K562 (cell line): Measurements from ENCODE around the gene PLEKHG5. TPM values are rescaled to one million over a fixed set of nuclear protein-coding genes. Genes with fewer than 3 reads are reported as not detected.

ENCODE experiments used
- ATAC-seq: fragments of 200-7000 bp; cut with Tn5 transposase; 3 replicates; pipeline ENCODE4 v1.9.1; 2020; ENCODE audit warnings: moderate library complexity
- BruUV-seq: library from RNA; stranded (reverse); fragments of 400-500 nt; replicated peaks from 2 replicates; lab custom pipeline; 2021; lab: Mats Ljungman, UMichigan
- CTCF ChIA-PET: fragments of 300-600 bp; formaldehyde crosslinking; extraction: SDS; loops from one replicate; lab custom pipeline; 2021; ENCODE audit warnings: low intra/inter-chr PET ratio; lab: Yijun Ruan, JAX
- POLR2A ChIA-PET: fragments of 300-600, 350-650 bp; sonication (Branson Sonifier 250); formaldehyde crosslinking; extraction: SDS; loops from one replicate; lab custom pipeline; 2021; ENCODE audit warnings: antibody characterized with exemption, inconsistent platforms; lab: Yijun Ruan, JAX
- DNase-seq, 4 experiments: peaks; one replicate each; pipeline versions ENCODE4 v3.0.0 to v3.0.0-alpha.2; 2011 to 2018; ENCODE audit warnings: low spot score in 3 of 4, mixed read lengths in 3 of 4; ENCODE audit errors: extremely low read depth in 1 of 4
- FAIRE-seq: peaks from 2 replicates; lab custom pipeline; 2011; peaks lifted over from hg19 to GRCh38; lab: Jason Lieb, UNC
- H2AFZ ChIP-seq: 2 replicates; pipeline ENCODE4 v1.6.0; 2011; ENCODE audit warnings: low read depth, low read length, control low read depth, inconsistent platforms
- H3K27ac ChIP-seq: fragments of 200-600 bp; 3 replicates; pipeline ENCODE4 v1.8.0; 2011; ENCODE audit warnings: low read depth, mild to moderate bottlenecking, control low read depth, inconsistent platforms, low read length, moderate library complexity, mixed read lengths; ENCODE audit errors: extremely low read depth
- H3K27me3 ChIP-seq, 2 experiments: fragments of 300-600 bp in 1 of 2; 2 replicates in 1 of 2; 3 replicates in 1 of 2; pipeline versions ENCODE4 v1.6.0 to v1.8.0; 2011; ENCODE audit warnings: inconsistent platforms in 2 of 2, low read length in 2 of 2, mild to moderate bottlenecking in 1 of 2, mixed read lengths in 1 of 2, moderate library complexity in 1 of 2; ENCODE audit not compliant: control insufficient read depth in 2 of 2, insufficient read depth in 2 of 2
- H3K36me3 ChIP-seq: fragments of 300-600 bp; 3 replicates; pipeline ENCODE4 v1.8.0; 2011; ENCODE audit warnings: mild to moderate bottlenecking, low read length, inconsistent platforms; ENCODE audit not compliant: control insufficient read depth, insufficient read depth
- H3K4me1 ChIP-seq, 2 experiments: fragments of 200-600 bp in 1 of 2; replicated peaks in 1 of 2; 2 replicates in 1 of 2; 3 replicates in 1 of 2; pipeline versions ENCODE4 v1.5.1 to v1.8.0; 2011; ENCODE audit warnings: inconsistent platforms in 2 of 2, low read length in 2 of 2, mild to moderate bottlenecking in 1 of 2, mixed read lengths in 1 of 2, moderate library complexity in 1 of 2; ENCODE audit not compliant: control insufficient read depth in 2 of 2, insufficient read depth in 2 of 2
- H3K4me2 ChIP-seq: 2 replicates; pipeline ENCODE4 v1.6.1; 2011; ENCODE audit warnings: low read length, control low read depth, inconsistent platforms, mixed read lengths; ENCODE audit not compliant: insufficient read depth
- H3K4me3 ChIP-seq: fragments of 200-600 bp; sonication (generic), shearing (Covaris generic); 2 replicates; pipeline ENCODE4 v1.5.1; 2016; ENCODE audit warnings: control low read depth, inconsistent platforms
- H3K79me2 ChIP-seq: fragments of 200-600 bp; 3 replicates; pipeline ENCODE4 v1.8.0; 2011; ENCODE audit warnings: low read length, inconsistent platforms; ENCODE audit not compliant: control insufficient read depth, insufficient read depth
- H3K9ac ChIP-seq, 2 experiments: 2 replicates each; pipeline versions ENCODE4 v1.6.0 to v1.6.1; 2011; ENCODE audit warnings: low read depth in 2 of 2, low read length in 2 of 2, control low read depth in 1 of 2, inconsistent platforms in 1 of 2, mild to moderate bottlenecking in 1 of 2, mixed read lengths in 1 of 2; ENCODE audit not compliant: insufficient read depth in 1 of 2
- H3K9me1 ChIP-seq: one replicate; pipeline ENCODE4 v1.6.0; 2011; ENCODE audit warnings: inconsistent platforms, mild to moderate bottlenecking, low read length, moderate library complexity; ENCODE audit not compliant: control insufficient read depth, insufficient read depth
- H3K9me3 ChIP-seq: replicated peaks from 2 replicates; pipeline ENCODE4 v1.5.1; 2011; ENCODE audit warnings: low read depth, low read length, inconsistent platforms; ENCODE audit not compliant: control insufficient read depth, insufficient read depth
- H4K20me1 ChIP-seq: replicated peaks from 2 replicates; pipeline ENCODE4 v1.6.1; 2011; ENCODE audit warnings: low read length, inconsistent platforms, mixed read lengths; ENCODE audit not compliant: control insufficient read depth, insufficient read depth
- CBFB ChIP-seq: sonication (generic); formaldehyde crosslinking; IDR thresholded peaks from 2 replicates; pipeline ENCODE4 v1.4.0; 2020; ENCODE audit warnings: mild to moderate bottlenecking, missing genetic modification reagents
- DEAF1 ChIP-seq: fragments of 450-650 bp; formaldehyde crosslinking; IDR thresholded peaks from 2 replicates; pipeline ENCODE4 v1.4.0; 2020; ENCODE audit warnings: mild to moderate bottlenecking, moderate library complexity
- ETV1 ChIP-seq: fragments of 450-650 bp; conservative IDR thresholded peaks from 2 replicates; pipeline ENCODE4 v1.6.1; 2016; ENCODE audit warnings: missing genetic modification characterization, control low read depth, low read depth, missing compliant biosample characterization
- MYC ChIP-seq, 2 experiments: fragments of 250-450 bp in 1 of 2; sonication (Bioruptor Pico) in 1 of 2; IDR thresholded peaks; 2 replicates each; pipeline versions ENCODE4 v1.5.1 to v1.6.1; 2012 to 2021; ENCODE audit warnings: low read depth in 2 of 2, borderline replicate concordance in 1 of 2, improper control_type of control experiment in 1 of 2, low read length in 1 of 2, mild to moderate bottlenecking in 1 of 2, moderate library complexity in 1 of 2
- THAP12 ChIP-seq: fragments of 250-450 bp; sonication (Bioruptor Pico); IDR thresholded peaks from 2 replicates; pipeline ENCODE4 v1.9.0; 2021; ENCODE audit warnings: mild to moderate bottlenecking, inconsistent platforms
- ZBTB5 ChIP-seq: fragments of 450-650 bp; IDR thresholded peaks from 2 replicates; pipeline ENCODE4 v1.6.1; 2017; ENCODE audit warnings: antibody characterized with exemption
- ZMIZ1 ChIP-seq, 2 experiments: fragments of 150-350 bp in 1 of 2; IDR thresholded peaks; 2 replicates each; pipeline ENCODE4 v1.6.1; 2012 to 2016; ENCODE audit warnings: low read depth in 2 of 2, low read length in 2 of 2, mild to moderate bottlenecking in 1 of 2, moderate library complexity in 1 of 2
- ZNF121 ChIP-seq: sonication (generic); formaldehyde crosslinking; conservative IDR thresholded peaks from 2 replicates; pipeline ENCODE4 v1.8.0; 2022; ENCODE audit warnings: missing genetic modification reagents
- ZNF165 ChIP-seq: fragments of 250-450 bp; sonication (Bioruptor Pico); IDR thresholded peaks from 2 replicates; pipeline ENCODE4 v1.4.0; 2020; ENCODE audit warnings: borderline replicate concordance
- WGBS: fragments of 100-300 bp; shearing (Covaris generic); methylation state at CpG from one replicate; pipeline ENCODE4 v1.1.6; 2016; ENCODE audit warnings: low coverage, mixed read lengths; ENCODE audit not compliant: insufficient coverage; ENCODE audit errors: missing lambda C conversion rate; 5-methylcytosine and 5-hydroxymethylcytosine counted together
- in situ Hi-C: fragments of 300-500 bp; cut with MboI; formaldehyde crosslinking; loops from 4 replicates; pipeline ENCODE4 v1.15.0; 2018; ENCODE audit warnings: inconsistent platforms, mixed read lengths
- intact Hi-C: fragments of 100-400 bp; cut with micrococcal nuclease; formaldehyde crosslinking; loops from 2 replicates; pipeline ENCODE4 v1.14.2; 2022
- polyA plus RNA-seq, 8 experiments: library from polyadenylated mRNA; depleted of rRNA in 4 of 8; stranded (reverse) in 5 of 8; unstranded in 3 of 8; fragments of >200 nt; fragmentation: Nextera tagmentation in 2 of 8; fragmentation: Illumina TruSeq in 1 of 8; extraction: Ambion mirVana in 2 of 8; extraction: Trizol in 1 of 8; gene quantifications; 2 replicates each; pipeline versions ENCODE4 v1.2.1 to v1.2.3, GENCODE V29; 2011 to 2014; ENCODE audit warnings: inconsistent platforms in 1 of 8, missing spikeins in 1 of 8
- total RNA-seq, 7 experiments: library from RNA; depleted of rRNA in 6 of 7; stranded (reverse); fragments of >200 nt in 6 of 7; fragmentation: Illumina TruSeq in 2 of 7; extraction: Trizol in 2 of 7; gene quantifications; 2 replicates each; pipeline versions ENCODE4 v1.2.1 to v1.2.3, GENCODE V29; 2011 to 2021; ENCODE audit warnings: low replicate concordance in 1 of 7

PLEKHG5 gene
- total and polyA plus RNA-seq, 9 of the 15 experiments (the other 6 are each of a cell fraction or from before 2014, with no cell fraction given), result 0.04 to 0.29 (median 0.09) TPM; not detected in 3

- POLR2A ChIA-PET, result no interaction called here
- Histone ChIP-seq H3K4me3 (no peak overlapping the region), H3K4me2 (no peak overlapping the region), H2AFZ (no peak overlapping the region), H3K27me3 (peaks cover 64 to 82% of the 10 kb centered on the region in 2 experiments), H3K9me3 (no peaks in the 10 kb centered on the region), H3K36me3 (no peaks in the 10 kb centered on the region), H3K9me1 (no peaks in the 10 kb centered on the region), H3K9ac (peak overlapping the region in 1 of 2 experiments; percentile 10; a peak in 1 of 4 replicates), H3K79me2 (no peaks in the 10 kb centered on the region), H3K4me1 (peaks cover 0 to 21% of the 10 kb centered on the region in 2 experiments; a peak in 2 of 5 replicates), H4K20me1 (peaks cover 17% of the 10 kb centered on the region), H3K27ac (no peak overlapping the region)
- DNase-seq, result no peak
- TF ChIP-seq CBFB (CRISPR knock-in tag) (0 out of 2 replicates have a peak, but pooled peaks have one; percentile 32), ETV1 (tag) (no peak), ZNF165 (no peak), ZMIZ1 (IDR thresholded peaks at IDR 0.05; ENCODE audit: low read depth in 2 of 2, low read length in 2 of 2) (no peak), DEAF1 (CRISPR knock-in tag) (no peak), MYC (IDR thresholded peaks at IDR 0.05; ENCODE audit: low read depth, low read length) (no peak), MYC (CRISPR knock-in tag; IDR thresholded peaks at IDR 0.05; ENCODE audit: borderline replicate concordance, low read depth) (0 out of 2 replicates have a peak, but pooled peaks have one; percentile 17), THAP12 (no peak), ZNF121 (CRISPR knock-in tag) (peak; percentile 27), ZBTB5 (no peak)
- no TSS peak for BruUV-seq
- intact Hi-C loops, result no loop called here
- FAIRE-seq, result no peak
- CTCF ChIA-PET, result interaction anchor here (0.7 to 1.3 kb wide), 2 partner anchors 82 to 587 kb away, joined by 3 to 4 read pairs; no protein-coding TSS in a partner anchor
- in situ Hi-C loops, result loop anchor here (25.0 kb wide), 1 partner anchor 729 kb away; no protein-coding TSS in a partner anchor
- WGBS, result 7% methylated on average over 14 of the region's 14 CpGs
- ATAC-seq, result no peak
Observed at GRCh38 chr1:6483017-6483760, 8.3 kb downstream of the PLEKHG5 start.
